NCI-H146 treated with DMSO at 0.1 percent for 48 hours (cell line): ENCODE measurements around the gene NAV2.
"Not testable (repeated sequence)": the region's sequence is repeated elsewhere in the genome, so short reads cannot be mapped to it uniquely, and the experiment has no call there.

Source experiments
- DNase-seq: peaks from one replicate; lab custom pipeline; 2025; ENCODE audit not compliant: unreplicated experiment; lab: John Stamatoyannopoulos, UW

NAV2 gene

GRCh38 chr11:19882356-19882755 is 169.7 kb downstream of the NAV2 start:
- DNase-seq, result no peak

DNA sequence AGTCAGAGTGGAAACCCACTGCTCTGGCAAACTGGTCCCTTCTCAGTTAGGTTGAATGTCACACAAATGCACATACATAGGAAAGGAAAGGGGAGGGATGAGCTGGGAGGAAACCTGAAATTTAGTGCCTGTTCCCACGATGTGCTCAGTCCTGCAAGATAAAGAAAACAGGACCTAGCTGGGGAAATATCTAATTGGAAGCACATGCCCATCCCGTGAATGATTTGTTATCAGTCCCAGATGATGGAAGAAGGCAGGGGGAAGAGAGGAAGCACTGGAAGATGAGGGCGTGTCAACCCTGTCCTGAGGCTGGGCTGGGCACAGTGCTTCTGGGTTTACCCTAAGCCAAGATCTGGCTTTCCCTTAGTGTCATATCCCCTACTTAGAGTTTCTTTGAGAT is 173.9 kb downstream of the NAV2 start:
- DNase-seq, result no peak

DNA sequence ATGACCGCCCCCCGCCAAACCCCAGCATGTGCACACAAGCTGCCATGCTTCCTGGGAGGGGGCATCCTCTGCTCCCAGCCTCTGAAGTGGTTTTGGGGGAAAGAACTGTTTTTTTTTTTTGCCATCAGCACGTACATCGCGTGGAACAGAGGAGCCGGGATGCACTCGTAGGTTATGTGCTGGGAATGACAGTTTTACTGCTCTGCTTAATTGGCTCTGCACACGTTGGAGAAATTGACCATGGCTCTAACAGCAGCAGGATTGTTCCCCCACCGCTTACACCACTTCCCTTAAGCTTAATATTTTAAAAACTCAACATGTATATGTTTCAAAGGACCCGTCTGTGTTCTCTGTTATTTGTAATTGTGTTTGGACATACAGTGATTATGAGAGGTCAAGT is 175.2 kb downstream of the NAV2 start:
- no peak for DNase-seq

GRCh38 chr11:19889531-19889930 is 176.9 kb downstream of the NAV2 start:
- no peak for DNase-seq

DNA sequence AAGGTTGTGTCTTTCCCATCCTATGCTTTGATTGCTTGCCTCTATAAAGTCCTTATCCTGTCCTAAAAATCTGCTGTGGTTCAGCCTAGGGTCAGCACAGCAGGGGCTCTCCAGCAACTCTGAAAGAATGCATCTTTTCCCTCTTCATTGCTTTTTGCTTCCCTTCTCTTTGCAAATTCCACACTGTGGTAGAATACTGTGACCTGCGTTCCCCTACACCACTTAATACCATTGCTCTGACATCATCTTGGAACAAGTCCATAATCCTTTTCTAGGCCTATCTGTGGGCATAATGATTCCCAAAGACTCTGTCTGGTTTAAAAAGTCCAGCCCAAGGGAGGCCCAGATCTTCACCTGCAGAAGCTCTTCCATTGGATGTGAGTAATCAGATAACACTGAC is 177.7 kb downstream of the NAV2 start:
- no peak for DNase-seq

- no peak for DNase-seq
Observed at GRCh38 chr11:19891022-19891421, 178.4 kb downstream of the NAV2 start.

- DNase-seq, result no peak
Observed at GRCh38 chr11:19892387-19892786, 179.8 kb downstream of the NAV2 start.

DNA sequence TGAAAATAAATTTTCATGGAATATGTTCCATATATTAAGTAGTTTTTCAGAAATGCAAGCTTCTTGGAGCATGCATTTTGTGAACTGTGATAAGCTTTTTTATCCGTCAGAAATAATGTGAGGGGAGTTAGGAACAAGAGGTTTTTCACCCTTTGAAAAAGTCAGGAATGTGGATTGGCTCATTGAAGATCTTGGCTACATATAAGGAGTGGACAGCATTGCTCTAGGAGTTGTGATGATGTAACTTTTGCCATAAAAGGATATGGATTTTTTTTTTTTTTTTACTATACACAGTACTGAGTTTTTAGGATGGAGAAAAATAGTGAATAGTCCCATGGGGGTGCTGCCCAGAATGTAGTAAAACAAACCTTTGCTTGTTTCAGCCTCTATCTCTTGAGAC is 180.2 kb downstream of the NAV2 start:
- no peak for DNase-seq

DNA sequence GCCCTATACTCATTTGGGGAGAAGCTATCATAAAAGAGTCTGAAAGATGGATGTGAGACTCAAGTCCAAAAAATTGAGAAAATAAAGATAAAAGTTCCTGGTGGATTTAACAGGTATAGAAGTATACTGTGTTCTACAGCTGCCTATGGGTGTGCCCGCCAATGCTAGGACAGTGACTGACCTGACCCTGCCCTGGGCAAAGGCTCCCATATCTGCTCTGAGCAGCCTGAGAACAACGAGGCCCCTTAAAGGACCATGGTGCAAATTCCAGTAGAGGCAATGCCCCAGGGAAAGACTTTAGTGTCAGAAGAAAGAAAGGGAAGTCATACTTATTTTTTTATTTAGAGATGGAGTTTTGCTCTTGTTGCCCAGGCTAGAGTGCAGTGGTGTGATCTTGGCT is 181.8 kb downstream of the NAV2 start:
- no peak for DNase-seq

- not testable (repeated sequence) for DNase-seq
Observed at GRCh38 chr11:19895037-19895436, 182.4 kb downstream of the NAV2 start.

- DNase-seq, result no peak
Observed at GRCh38 chr11:19895776-19896175, 183.1 kb downstream of the NAV2 start.

DNA sequence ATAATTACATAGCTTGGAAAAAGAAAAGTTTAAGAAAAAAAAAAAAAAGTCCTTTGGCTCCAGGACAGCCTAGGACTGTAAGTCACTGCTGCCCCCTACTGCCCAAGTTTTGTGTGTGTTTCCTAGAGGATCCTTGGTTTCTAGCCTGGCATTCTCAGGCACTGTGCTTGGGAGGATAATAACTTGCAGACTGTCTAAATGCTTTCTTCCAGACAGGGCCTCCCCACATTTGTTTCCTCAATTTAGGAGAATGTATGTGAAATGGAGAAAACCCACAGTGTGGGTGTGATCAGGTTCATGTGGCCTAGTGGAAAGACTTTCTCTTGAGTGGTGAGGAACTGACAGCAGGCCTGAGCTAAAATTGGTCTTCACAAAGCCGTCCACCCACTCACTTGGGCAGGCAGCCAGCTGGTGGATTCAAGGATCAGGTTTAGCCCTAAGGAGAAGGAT is 191.0 kb downstream of the NAV2 start:
- peak; percentile 28 for DNase-seq

GRCh38 chr11:19905280-19905853 is 192.7 kb downstream of the NAV2 start:
- DNase-seq, result peak; percentile 48

DNA sequence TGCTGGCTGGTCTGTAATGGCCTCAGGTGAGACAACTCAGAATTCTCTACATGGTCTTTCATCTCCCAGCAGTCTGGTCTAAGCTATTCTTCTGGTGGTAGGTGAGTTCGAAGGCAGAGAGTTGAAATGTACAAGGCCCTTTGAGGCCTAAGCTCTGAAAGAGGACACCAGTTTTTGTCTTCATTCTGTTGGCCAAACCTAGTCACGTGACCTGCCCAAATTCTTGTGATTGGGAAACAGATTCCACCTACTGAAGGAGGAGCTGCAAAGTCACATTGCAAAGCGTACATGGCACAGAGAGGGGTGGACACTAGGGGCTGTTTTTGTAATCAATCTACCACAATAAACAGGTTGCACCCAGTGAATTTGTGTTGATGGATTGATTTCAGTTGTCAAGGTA is 193.5 kb downstream of the NAV2 start:
- DNase-seq, result no peak

- no peak for DNase-seq
Observed at GRCh38 chr11:19907008-19907579, 194.5 kb downstream of the NAV2 start.

DNA sequence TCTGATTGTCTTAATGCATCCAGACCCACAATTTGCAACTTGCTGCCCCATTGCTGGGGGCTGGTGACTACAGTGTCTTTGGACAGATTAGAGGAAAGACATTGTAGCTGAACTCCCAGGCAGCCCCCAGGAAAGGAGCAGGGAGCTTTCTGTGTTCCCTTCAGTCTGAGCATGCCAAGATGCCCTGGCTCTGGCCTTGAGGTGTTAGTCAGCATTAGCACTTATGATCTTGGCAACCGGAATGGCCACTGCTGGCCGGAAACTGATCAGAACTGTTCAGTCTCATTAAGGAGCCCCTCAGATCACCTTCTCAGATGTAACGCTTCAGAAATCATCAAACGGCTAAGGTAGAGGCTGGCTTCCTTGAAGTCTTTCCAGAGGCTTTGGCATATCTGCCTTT is 195.2 kb downstream of the NAV2 start:
- no peak for DNase-seq

DNA sequence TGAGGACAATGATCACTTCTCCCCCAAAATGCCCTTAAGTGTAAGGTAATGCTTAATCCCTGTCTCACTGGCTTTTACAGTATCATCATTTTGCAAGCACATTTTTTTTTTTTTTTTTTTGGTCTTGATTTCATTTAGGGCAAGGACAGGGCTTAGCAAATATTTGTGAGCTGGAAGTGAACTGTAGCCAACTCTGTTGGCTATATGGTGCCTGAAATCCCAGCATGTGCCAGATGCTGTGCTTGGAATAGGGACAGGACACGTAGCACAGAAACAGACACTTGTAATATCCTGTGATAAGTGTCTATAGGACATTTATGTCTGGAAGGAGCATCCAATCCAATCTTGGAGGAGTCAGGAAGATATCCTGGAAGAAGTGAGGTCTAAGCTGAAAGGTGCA is 198.3 kb downstream of the NAV2 start:
- no peak for DNase-seq

DNA sequence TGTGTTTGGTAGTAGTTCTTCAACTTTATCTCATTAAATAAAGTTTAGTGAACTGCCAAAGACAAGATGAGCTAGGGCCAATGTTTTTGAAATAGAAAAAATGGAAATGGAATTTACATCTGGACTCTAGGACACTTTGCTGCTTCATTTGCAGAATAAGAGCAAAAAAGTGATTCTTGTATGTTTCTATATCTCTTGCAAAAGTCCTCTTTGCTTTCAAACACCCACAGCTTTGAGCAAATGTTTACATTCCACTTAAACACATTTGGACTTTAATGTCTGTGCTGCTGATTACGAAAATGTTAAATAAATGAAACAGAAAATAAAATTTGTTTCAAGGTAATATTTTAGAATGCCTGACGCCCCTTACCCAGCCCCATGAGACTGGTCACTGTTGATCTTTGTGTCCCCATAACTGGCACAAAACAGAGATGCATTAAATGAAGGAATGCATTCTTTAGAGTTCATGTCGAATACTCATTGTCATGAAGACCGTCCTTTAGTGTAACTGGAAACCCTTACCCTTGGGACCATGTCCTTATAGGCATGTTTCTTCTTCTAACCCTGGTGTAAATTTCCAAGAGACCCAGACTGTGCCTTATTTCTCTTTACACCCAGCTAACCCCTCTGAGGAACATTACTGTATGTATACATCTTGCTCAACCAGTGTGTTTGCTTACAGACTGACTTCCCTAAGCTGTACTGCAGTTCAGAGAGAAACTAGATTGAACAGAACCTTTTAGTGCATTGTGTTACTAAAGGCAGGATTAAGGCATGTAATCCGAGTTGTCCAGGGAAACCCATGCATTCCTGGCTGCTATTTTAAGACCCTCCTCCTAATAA is 199.7 kb downstream of the NAV2 start:
- no peak for DNase-seq

- DNase-seq, result no peak
Observed at GRCh38 chr11:19912958-19913892, 200.6 kb downstream of the NAV2 start.

DNA sequence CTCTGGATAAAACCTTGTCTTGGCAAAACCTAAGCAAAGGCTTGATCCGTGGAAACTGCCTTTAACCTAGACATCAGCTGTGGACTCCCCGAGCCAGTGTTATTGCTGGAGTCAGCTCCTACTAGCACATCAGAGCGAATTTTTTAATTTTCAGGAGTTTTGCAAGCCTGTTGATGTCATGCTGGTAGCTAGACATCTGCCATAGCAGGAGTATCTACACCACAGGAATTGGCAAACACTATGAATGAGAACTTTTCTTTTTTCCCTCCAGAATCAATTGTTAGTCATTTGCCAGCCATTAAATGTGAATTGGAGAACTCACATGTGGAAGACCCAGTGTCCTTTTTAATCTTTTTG is 201.2 kb downstream of the NAV2 start:
- no peak for DNase-seq

GRCh38 chr11:19915808-19916207 is 203.2 kb downstream of the NAV2 start:
- DNase-seq, result no peak
